HG02571 (cell line): ENCODE measurements around the gene CIDEA.

Source experiments
- ATAC-seq: cut with Tn5 transposase; IDR thresholded peaks from one replicate; pipeline ENCODE4 v1.9.1; 2021; ENCODE audit warnings: mild to moderate bottlenecking, moderate library complexity; ENCODE audit not compliant: unreplicated experiment

CIDEA gene

GRCh38 chr18:12314591-12315305 lies 60.6 kb downstream of the CIDEA start:
- ATAC-seq, result no peak

GRCh38 chr18:12315490-12315889 lies 61.3 kb downstream of the CIDEA start:
- no peak for ATAC-seq

- no peak for ATAC-seq
Measured at GRCh38 chr18:12315911-12316310, 61.8 kb downstream of the CIDEA start.

- no peak for ATAC-seq
Measured at GRCh38 chr18:12317664-12318333, 63.6 kb downstream of the CIDEA start.

- no peak for ATAC-seq
Measured at GRCh38 chr18:12318334-12318697, 64.2 kb downstream of the CIDEA start.

GRCh38 chr18:12318857-12319256 lies 64.7 kb downstream of the CIDEA start:
- no peak for ATAC-seq

GRCh38 chr18:12321333-12321732 lies 67.2 kb downstream of the CIDEA start:
- ATAC-seq, result no peak

- ATAC-seq, result no peak
Measured at GRCh38 chr18:12324991-12325725, 71.0 kb downstream of the CIDEA start.

GRCh38 chr18:12325726-12326245 lies 71.6 kb downstream of the CIDEA start:
- ATAC-seq, result no peak

- no peak for ATAC-seq
Measured at GRCh38 chr18:12326711-12327460, 72.7 kb downstream of the CIDEA start.
